HG02970 (cell line): ENCODE results near the gene ACYP2.
"Not testable (repeated sequence)": the region's sequence is repeated elsewhere in the genome, so short reads cannot be mapped to it uniquely, and the experiment has no call there.

Source experiments
- ATAC-seq: cut with Tn5 transposase; IDR thresholded peaks from one replicate; pipeline ENCODE4 v1.9.1; 2021; ENCODE audit warnings: mild to moderate bottlenecking, moderate library complexity, moderate number of reproducible peaks; ENCODE audit not compliant: unreplicated experiment, low FRiP score

ACYP2 gene

DNA sequence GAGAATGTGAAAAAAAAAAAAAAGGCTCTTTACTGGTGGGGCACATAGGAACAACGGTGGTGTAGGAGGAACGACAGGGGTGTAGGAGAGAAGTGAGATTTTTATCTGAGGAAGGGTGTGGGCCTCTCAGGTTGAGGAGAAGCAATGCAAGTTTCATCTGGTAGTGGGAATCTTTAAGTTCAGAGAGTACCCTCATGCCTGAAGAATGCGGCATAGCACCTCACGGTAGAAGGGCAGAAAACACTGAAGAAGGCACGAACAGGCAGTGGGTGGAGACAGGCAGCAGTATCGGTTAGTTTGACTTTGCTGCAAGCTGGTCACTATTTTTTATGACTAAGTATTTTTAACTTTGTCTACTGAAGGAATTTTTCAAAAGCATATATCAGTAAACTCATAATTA, 192.8 kb downstream of the ACYP2 start:
- ATAC-seq = no peak

DNA sequence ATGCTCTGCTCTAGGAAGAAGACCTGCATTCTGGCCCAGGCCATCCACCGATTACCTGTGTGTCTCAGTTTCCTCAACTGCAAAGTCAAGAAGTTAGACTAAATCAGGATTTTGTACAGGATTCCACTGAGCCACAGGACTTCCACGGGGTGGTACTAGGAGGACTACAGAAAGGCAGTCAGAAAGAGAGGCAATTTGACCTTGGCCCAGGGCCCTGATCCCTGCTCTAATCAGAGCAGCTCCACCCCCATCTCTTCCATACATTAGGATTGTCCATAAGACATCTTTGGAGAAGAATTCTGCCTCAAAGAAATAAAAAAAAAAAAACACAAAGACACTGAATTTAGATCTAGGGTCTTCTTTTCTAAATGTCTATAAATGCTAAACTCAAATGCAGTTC, 193.4 kb downstream of the ACYP2 start:
- ATAC-seq = no peak

DNA sequence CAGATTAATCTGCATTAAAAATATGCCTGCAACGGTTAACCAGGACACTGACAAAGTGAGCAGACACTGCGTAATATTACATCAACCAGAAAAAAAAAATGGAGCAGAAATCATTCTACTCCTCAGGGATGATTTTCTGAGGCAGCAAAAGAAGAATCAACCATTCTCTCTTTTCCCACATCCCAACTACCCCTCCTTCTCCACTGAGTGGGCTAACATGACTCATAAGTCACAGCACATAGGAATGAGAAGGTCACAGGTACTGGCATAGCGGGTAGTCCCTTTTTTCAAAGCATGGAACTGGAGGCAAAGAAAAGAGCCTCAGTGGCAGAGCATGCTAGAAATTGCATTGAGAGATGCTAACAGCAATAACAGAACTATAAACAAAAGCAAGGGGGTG, 194.9 kb downstream of the ACYP2 start:
- ATAC-seq = no peak

DNA sequence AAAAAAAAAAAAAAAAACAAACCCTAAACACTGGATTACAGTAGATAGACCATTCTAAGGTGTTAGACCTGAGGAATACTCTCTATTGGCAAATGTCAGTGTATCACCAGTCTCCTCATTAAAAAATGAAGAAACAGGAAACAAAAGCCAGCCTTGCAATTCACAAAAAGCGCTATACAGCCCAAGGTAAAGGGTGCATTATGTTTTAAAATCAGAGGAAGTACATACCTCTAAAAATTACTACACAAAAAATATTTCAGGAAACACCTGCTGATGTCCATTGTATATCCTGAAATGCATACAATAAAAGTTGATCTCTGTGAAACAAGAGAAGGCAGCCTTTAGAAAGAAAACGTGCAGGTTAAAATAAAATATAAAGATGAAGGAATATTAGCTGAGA, 195.5 kb downstream of the ACYP2 start:
- ATAC-seq = no peak

GRCh38 chr2:54313147-54313546, 197.7 kb downstream of the ACYP2 start:
- ATAC-seq = no peak

DNA sequence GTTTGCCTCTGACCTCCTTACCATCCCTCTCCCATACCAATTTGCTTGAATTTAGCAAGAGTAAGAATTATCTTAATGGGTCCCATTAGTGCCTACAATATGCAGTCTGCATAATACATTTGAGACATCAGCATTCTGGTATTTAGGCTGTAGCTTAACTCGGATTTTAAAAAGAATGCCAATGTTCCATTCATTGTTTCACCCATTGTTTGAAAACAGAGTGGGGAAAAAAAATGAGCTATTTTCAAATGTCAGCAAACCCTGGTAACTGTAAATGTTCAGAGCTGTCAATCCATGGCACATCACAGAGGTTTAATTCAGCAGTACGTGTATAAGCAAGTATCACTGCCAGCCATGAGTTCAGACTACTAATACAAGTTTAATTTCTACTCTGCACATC, 202.6 kb downstream of the ACYP2 start:
- no peak for ATAC-seq

DNA sequence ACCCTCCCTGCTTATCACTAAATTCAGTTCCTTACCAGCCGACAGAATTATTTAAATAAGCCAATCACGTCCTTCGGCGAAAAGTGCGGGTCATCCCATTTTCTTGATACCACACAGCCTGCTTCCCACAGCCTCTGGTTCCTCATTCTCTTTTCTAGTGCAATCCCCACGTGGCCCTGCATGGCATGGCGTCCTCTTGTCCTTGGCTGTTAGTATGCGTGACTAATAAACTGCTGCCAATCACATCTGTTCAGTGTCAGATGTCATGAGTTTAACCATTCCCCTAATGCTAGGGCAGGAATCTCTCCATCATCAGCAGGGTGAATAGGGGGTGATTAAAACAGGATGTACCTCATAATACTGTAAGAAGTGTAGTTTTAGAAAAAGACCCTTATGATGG, 203.4 kb downstream of the ACYP2 start:
- ATAC-seq = no peak

- ATAC-seq = no peak
These were observed 205.6 kb downstream of the ACYP2 start for GRCh38 chr2:54321047-54321446.

DNA sequence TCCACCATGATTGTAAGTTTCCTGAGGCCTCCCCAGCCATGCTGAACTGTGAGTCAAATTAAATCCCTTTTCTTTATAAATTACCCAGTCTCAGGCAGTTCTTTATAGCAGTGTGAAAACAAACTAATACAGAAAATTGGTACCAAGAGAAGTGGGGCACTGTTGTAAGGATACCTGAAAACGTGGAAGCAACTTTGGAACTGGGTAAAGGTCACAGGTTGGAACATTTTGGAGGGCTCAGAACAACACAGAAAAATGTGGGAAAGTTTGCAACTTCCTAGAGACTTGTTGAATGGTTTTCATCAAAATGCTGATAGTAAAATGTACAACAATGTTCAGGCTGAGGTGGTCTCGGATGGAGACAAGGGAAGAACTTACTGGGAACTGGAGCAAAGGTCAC, 209.1 kb downstream of the ACYP2 start:
- ATAC-seq = not testable (repeated sequence)

DNA sequence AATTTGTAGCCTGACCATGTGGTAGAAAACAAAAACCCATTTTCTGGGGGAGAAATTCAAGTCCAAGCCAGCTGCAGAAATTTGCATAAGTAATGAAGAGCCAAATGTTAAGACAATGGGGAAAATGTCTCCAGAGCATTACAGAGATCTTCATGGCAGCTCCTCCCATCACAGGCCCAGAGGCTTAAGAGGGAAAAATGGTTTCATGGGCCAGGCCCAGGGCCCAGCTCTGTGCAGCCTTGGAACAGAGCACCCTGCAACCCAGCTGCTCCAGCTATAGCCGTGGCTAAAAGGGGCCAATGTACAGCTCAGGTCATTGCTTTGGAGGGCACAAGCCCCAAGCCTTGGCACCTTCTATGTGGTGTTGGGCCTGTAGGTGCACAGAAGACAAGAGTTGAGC, 209.7 kb downstream of the ACYP2 start:
- ATAC-seq = no peak

GRCh38 chr2:54329482-54330161, 214.2 kb downstream of the ACYP2 start:
- no peak for ATAC-seq

DNA sequence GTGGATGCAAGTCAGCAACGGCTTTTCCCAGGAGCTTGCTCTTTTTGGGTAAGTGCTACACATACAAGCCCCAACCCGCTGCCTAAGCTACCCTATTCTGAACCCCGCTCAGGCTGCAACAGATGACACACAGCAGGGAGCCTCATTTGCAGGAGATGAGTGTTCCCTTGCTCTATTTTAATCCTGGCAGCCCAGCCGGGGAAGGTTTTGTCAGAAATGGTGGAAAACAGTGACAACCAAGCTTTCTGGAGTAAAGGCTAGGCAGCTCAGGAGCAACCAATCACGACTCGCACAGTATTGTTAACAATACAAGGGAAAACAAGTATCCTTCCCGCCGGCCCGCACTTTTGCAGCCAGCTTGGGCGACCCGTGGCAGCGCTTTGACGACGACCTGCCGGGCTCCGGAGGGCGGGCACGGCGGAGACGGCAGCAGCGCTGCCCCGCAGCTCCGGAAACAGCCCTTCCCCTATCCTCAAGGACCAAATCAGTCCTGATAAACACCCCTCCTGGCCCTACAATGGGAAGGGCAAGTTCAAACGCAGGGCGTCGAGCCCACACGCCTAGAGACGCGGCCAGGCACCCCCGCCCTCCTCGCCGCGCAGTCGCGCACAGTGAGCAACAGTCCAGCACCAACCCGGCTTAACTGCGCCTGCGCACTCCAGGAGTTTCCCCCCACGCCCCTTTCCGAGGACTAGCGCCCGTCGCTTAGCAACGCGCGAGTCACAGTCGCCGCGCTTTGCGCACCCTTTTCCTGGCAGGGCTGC, 214.9 kb downstream of the ACYP2 start:
- peak; percentile 99 for ATAC-seq

- peak; percentile 7 for ATAC-seq
These were observed 215.8 kb downstream of the ACYP2 start for GRCh38 chr2:54330926-54331835.

GRCh38 chr2:54332386-54332785, 217.0 kb downstream of the ACYP2 start:
- no peak for ATAC-seq

DNA sequence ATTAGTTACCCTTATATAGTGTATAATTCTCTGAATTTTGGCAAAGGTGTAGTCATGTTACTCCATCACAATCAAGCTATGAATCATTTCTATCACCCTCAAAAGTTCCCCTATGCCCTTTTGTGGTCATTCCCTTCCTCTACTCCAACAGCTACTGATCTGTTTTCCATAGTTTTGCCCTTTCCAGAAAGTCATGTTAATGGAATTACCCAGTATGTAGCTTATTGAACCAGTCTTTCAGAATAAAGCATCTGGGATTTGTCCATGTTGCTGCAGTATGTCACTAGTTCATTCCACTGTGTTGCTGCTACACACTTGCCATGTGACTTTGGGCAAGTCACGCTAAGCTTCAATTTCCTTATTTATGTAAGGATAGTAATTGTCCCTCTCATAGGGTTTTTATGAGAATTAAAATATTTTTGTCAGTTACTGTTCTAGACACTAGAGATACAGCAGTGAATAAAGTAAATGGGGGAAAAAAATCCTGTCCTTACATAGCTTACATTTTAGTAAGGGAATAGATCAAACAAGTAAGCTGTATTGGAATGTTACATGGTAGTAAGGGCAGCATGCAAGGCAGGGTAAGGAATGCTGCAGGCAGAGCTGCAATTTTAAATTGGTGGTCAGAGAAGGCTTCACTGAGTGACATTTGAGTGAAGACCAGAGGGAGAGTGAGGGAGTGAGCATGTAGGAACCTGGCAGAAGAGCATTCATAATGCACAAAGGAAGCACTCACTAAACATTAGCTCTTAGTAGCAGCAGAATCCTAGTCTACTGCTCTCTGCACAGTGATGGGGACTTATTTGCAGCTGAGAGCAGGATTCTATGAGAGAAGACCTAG, 220.9 kb downstream of the ACYP2 start:
- no peak for ATAC-seq

DNA sequence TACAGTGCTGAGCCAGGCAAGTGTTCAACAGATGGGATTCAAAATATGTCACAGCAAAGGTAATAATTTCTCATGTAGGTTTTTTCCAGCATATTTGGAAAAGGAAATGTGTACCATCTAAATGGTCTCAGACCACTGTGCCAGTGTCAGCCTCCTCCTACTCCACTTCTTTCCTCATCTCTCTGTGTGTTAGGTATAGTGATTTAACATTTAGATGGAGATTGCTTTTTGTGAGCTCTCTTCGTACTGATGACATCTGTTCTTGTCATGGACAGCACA, 221.5 kb downstream of the ACYP2 start:
- ATAC-seq = no peak

- no peak for ATAC-seq
These were observed 226.2 kb downstream of the ACYP2 start for GRCh38 chr2:54341656-54342055.

- ATAC-seq = no peak
These were observed 227.2 kb downstream of the ACYP2 start for GRCh38 chr2:54342603-54343002.

DNA sequence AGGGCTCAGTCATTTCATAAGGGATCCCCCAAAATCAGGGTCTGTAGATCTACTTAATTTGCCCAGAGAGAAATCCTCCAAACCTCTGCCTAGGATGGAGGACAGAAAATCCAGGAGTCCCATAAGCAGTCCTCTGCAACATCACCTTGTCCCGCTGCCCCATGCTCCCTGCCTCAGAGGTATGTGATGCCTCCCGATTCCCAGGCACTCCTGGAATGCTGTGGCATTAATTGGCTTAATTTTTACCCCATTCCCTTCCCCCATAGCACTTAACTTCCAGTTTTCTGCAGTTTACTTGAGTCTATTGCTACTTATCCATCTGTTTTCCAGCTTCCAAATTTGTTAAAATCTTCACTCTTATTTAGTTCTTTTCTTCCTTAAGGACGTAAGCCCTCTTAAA, 232.2 kb downstream of the ACYP2 start:
- ATAC-seq = no peak

DNA sequence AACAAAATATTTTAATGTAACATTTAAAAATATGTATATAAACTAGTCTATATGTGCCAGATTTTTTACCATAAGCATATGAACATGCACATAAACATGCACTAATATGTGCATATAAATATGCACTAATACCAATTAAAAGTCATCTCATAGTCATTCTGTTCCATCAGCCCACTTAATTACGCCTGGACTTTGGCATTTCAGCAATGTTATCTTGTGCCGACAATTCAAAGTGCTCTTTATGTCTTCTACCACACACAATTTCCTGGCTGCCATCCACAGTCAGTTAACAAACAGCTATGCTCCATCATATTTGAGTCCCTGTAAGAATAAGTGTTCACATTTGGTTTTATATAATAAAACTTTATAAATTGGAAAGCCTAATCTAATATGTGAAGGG, 233.2 kb downstream of the ACYP2 start:
- no peak for ATAC-seq

DNA sequence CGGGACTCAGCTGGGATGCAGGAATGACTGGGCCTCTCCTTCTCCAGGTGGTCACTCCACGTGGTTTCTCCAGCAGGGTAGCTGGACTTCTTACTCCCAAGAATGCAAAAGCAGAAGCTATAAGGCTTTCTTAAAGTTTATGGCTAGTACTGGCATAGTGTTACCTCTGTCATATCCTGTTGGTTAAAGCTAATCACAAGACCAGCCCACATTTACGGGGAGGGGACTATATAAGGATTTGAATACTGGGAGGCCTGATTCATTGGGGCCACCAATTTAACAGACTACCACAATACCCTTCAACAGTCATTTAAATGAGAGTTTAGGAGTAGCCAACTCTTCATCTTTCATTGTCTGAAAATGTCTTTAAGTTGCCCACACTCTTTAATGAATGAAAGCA, 235.0 kb downstream of the ACYP2 start:
- ATAC-seq = no peak
